NCI-H146 treated with DMSO at 0.1 percent for 48 hours (cell line): ENCODE measurements around the gene CA4.

Source experiments
- DNase-seq: peaks from one replicate; lab custom pipeline; 2025; ENCODE audit not compliant: unreplicated experiment; lab: John Stamatoyannopoulos, UW

Gene CA4

DNA sequence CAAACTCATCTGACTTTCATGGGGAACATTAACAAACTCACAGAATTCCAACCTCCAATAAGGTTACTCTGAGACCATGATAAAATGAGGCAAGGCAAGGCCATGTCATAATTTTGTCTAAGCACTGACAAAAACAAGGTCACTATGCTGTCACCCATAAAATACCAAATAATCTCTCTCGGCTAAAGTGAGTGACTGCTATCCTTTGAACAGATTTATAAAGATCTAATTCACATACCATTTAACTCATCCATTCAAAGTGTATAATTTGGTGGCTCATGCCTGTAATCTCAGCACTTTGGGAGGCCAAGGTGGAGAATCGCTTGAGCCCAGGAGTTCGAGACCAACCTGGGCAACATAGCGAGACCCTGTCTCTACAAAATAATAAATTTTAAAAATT is 20.6 kb upstream of the CA4 start:
- DNase-seq = no peak

DNA sequence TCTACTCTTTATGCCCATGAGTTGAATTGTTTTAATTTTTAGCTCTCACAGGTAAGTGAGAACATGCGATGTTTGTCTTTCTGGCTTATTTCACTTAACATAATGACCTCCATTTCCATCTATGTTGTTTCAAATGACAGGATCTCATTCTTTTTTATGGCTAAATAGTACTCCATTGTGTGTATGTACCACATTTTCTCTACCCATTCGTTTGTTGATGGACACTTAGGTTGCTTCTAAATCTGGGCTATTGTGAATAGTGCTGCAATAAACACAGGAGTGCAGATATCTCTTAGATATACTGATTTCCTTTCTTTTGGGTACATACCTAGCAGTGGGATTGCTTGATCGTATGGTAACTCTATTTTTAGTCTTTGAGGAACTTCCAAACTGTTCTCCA is 19.3 kb upstream of the CA4 start:
- DNase-seq = no peak

DNA sequence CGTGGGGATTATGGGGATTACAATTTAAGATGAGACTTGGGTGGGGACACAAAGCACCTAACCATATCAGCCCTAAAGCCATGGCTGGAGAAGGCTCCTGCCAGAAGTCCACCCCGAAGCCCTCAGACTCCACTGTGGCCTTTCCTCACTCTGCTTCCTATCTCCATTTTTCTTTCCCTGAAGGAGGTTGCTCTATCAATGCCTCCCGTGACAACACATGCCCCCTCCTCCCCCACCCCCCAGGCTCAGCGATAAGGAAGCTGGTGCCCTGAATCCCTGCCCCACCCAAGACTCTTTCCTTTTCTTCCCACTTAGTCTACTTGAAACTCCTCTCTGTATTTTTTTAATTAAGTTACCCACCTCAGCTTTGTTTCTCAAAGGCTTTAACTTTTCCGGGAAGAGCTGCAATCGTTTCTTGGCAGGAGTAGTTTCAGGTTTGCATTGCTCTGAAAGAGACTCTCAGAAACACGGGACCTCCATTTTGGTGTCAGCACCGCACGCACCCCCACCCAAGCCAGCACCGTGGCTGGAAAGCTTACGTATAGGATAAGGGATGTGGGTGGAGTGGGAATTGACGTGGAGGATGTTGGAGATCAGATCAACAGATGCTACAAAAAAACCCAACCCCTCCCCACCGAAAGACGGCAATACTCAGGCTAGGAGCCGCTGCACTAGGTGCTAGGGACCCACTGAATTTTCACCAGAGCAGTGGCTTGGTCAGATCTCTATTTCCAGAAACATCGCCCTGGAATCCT is 15.2 kb upstream of the CA4 start:
- no peak for DNase-seq

DNA sequence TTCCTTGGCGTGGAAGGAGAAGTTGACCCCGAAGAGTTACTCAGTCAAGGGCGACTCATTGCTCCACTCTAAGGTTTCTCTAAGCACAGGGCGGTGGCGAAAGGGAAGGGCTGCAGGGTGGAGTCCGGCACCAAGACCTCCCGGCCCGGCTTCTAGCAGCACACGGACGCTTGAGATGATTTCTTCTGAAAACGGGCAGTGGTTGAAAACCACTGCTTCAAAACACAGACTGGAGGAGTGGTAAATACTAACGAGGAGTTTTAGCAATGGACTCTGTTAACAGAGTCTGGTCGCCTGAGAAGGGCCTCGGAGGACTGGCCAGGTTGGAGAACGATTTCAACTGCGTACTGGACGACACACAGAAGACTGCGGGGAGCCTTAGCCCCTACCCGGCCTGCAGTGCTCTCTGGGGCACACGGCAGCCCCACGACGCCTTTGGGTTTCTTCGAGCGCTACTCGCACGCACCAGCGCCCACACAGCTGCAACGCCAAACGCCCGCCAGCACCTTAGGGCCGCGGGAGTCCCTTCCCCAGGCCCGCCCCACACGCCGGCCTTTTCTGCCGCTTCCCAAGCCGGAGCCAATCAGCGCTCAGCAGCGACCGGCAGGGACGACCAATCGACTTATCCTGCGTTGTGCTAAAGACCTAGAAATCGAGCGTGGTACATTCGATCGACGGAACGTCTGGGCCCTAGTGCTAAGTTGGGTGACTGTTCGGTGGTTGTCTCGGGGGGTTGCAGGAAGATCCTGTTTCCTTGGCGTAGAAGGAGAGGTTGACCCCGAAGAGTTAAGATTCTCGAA is 14.4 kb upstream of the CA4 start:
- DNase-seq = peak; percentile 43

DNA sequence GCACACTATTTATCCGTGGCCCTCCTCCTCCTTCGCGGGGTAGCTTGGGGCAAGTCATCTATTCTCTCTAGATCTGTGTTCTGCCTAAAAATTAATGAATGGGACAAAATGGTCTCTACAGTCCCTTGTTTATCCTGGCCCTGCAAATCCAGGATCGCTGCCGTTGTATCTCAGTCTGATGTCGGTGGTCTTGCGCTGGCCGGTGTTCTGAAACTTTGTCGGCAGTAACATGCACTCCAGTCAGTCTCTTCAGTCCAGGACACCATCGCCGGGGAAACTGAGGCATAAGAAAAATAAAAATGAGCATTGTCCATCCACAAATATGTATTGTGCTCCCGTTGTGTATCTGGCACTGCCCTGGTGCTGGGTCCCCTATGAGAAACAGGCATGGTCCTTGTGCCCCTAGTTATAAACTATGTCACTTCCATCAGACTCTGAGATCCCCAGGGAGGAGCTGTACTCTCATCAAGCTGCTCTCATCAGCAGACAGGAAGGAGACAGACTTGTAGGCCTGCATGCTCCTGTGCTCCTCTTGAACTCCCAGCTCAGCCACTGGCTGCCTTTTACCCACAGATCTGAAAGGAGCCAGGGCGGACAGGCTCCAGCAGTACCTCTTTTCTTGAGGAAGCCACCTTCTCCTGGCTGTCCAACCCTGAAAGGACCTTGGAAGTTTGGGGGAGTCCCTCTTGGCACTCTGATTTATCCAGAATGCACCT is 13.7 kb upstream of the CA4 start:
- no peak for DNase-seq

DNA sequence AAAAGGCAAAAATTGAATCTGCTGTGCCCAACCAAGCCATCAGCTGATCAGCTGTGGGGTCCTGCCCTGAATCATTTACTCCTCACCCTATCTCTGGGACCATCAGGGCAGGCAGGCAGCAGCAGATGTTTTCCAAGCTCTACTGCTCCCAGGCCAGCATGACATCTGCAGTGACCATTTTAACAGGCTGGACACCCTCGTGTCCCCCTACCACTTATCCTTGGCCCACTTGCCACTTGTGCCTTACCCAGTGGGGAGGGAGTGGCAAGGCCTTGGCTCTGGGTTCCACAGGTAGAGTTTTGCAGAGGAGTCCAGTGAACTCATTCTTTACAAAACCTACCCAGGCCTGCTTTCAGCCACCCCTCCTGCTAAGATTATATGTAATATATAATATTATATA is 12.0 kb upstream of the CA4 start:
- DNase-seq = no peak

DNA sequence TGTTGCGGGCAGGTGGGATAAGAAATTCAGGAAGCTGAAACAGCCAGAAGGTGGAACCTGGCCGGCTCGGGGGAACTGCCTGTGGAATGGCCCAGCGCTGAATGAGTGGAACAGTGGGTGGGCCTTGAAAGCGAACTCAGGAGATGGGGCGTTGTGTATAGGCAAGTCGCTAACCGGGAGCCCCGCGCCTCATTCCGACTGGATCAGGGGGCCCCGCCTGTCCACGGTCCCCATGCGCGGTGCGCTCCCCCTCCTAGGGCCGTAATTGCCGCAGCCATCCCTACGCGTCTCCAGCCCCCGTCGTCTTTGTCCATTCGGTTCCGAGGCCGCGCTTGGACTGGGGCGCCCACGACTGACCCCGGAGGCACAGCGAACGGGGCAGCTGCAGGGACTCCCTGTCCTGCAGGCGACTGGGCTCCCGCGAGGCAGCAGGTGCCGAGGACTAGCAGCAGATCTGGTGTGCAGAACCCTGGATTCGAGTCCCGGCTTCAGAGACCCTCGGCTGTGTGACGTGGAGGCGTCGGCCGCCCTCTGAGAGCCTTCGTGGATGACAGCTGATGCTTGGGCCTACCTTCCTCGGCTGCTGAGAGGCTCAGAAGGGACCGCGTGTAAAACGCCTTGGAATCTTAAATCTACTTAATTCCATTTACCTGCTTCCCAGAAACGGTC is 10.9 kb upstream of the CA4 start:
- no peak for DNase-seq

DNA sequence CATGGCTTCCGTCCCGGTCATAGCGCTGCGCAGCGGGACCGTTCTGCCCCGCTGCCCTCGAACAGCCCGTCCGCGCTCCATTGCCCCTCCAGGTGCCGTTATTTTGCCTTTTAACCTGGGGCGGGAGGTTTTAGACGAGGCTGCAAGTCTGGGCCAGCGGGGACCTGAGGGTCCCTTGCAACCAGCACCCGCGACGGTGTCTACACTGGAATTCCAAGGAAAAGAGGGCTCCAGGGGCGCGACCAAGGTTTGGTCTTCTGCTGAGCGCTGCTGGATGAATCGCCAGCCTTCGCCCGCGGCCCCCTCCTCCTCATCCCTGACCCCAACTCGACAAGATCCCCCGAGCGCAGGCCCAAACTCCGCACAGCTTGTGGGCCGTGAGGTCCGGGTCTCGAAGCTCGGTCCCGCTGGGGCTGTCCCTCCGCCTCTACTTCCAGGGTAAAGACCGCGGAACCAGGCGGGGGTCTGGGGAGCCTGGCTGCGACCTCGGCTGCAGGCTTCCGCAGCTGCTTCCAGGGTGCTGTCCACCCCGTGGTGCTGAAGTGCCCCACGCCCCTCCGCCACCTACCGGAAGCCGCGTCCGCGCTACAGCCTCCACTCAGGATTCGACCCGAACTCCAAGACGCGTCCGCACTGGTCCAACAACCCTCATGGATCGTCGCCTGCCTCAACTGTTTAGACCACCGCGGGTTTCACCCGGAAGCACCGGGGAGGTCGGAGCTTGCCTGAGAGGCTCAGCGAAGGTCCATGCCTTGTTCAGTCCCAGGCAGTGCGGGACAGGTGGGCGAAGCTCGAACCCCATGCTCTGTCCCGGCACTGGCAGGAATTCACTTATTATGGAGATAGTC is 10.1 kb upstream of the CA4 start:
- DNase-seq = no peak

DNA sequence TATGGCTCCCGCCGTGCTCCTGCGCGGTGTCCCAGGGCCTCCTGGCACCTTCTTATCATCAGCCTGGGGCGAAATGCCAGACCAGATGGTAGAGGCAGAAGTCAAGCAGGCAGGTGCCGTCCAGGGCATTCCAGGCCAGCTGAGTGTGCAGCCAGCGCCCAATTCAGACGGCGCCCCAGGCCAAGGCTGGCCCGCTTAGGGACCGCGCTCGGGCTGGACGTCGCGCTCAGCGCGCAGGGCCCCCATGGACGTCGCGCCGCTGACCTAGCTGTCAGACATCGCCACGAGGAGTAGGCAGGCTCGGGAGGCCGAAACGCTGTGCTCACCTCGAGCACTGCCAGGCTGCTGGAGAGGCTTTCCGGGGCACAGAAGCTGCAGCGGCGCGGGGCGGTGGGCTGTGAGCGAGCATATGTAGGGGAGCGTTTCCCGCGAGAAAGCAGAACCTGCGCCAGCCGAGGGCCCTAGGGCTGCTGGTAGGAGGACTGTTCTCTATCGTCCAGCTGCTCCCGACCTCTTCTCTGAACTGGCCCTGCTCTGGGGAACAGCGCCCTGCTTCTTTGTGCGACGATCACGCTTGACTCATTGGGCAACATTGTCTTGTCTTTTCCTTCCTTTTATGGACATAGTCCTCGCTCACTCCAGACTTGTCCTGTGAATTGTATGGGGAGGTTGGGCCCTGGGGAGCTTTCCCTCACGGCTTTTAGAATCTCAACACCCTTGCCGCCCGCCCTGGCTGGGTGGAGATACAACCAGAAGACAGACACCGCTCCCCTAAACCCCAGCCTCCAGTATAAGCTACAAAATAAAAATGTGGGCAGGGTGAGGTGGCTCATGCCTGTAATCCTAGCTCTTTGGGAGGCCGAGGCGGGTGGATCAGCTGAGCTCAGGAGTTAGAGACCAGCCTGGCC is 8.4 kb upstream of the CA4 start:
- DNase-seq = no peak

DNA sequence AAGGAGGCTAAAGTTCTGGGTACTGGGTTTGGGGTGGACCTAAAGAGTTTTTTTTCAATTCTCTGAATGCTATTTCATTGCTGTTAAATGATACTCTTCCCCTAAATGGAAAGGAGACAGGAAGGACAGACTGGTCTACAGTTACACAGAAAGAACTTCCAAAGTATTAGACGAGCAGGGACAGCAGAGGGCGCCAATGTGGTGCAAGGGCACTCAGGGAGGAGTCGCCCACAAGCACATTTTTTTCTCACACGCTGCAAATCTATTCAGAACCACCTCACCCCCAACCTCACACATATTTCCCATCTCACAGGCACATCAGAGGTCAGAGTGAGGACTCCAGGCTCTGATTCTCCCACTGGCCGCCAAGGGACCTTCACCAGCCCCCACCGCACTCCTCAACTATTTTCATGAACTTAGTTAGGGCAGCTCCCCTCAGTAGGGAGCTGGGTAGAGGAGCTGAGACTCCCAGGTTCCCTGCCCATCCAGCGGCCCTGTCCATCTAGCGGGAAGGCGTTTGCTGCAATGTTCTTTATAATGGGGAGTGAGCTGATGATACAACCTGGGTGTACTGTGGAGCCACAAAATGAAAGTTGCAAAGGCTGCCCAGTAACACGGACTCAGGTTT is 6.8 kb upstream of the CA4 start:
- peak; percentile 84 for DNase-seq

DNA sequence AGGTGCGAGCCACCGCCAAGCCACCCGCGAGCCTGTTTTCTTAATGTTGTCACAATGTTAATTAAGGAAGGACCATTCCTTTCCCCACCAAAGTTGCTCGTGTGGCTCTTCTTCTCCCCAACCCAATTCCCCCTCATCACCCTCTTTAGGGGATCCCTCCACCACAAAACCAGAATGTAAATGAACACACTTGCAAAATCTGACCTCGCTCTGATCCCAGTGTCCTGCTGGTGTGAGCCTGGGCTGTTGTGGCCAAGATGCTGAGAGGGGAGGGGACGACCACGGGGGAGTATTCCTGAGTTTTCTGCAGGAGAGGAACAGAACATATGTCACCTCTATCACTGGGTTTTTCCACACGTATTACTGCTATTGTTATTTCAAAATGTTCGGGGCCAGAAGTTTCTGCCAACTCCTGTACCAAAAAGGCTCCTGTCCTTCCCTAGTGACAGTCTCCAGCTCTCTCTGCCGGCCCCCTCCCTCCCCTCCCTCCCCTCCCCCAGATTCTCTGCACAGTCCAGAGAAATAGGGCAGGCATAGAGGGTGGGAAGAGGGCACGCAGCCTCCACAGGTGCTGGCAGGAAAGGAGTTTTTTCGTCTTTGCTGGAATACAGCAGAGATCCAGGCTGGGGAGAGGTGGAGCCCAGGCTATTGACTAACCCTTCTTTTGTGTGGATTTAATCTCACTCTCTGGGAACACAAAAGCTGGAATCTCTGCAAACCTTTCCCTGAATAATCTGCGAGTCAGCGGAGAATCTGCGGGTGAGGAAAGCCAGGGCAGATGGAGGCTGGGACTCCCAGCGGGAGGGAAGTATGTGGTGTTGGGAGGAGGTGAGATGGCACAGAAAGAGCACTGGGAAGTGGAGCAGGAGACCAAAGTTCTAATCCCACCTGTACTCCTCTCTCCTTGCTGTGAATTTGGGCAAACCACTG is 4.5 kb upstream of the CA4 start:
- peak; percentile 27 for DNase-seq

DNA sequence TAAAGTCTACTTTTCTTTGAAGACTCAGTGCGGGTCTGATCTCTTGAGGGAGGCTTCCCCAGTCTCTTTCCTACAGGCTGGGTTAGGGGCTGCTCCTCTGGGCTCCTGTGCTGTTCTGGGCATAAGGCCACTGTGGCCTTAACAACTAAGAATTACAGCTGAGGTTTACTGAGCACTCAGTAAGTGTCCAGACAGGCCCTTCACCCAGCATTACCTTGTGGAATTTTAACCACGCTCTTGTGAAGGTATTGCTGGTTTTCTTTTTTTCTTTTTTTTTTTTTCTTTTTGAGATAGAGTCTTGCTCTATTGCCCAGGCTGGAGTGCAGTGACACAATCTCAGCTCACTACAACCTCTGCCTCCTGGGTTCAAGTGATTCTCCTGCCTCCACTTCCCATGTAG is 3.6 kb upstream of the CA4 start:
- DNase-seq = no peak

DNA sequence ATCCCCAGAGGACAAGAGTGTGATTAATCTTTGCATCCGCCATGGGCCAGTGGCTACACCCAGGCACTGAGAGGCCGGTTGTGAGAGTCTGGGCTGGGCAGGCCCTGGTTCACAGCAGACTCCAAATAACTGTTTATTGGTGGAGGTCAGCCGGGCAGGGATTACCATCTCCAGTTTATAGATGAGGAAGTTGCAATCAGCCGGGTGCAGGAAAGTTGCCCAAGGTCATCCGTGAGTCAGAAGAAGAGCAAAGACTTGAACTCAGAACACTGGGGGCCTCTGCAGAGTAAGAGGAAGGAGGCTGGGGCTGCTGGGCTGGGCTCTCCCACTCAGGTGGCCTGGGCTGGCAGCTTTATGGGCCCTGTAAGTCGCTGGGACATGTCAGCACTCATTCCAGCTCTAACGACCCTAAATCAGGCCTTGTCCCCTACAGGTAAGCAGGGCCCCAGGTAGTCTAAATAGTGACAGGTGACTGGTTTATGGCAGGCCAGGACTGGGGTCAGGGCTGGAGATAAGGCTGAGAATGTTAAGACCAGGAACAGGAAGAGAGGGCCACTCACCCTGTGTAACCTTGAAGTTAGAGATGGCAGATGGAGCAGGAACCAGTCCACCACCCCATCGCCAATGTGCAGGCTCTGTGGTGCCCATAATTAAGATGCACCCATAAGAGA is 2.1 kb upstream of the CA4 start:
- no peak for DNase-seq

DNA sequence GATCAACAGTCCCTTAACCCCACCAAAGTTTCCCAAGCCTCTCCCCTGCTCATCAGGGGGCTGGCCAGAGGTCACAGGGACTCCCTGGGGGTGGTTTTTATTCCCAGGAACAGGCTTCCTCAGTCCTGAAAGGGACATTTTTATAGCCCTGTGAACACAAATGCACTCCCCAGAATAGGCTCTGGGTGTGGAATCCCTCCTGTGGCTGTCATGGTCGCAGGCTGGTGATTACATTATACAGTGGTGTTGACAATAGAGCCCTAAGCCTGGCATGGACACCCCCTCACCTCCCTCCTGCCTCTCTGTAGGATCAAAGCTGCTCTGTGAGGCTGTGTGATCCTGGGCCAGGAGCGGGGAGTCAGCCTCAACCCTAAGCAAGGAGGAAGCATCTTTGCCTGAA is 1.4 kb upstream of the CA4 start:
- DNase-seq = no peak

DNA sequence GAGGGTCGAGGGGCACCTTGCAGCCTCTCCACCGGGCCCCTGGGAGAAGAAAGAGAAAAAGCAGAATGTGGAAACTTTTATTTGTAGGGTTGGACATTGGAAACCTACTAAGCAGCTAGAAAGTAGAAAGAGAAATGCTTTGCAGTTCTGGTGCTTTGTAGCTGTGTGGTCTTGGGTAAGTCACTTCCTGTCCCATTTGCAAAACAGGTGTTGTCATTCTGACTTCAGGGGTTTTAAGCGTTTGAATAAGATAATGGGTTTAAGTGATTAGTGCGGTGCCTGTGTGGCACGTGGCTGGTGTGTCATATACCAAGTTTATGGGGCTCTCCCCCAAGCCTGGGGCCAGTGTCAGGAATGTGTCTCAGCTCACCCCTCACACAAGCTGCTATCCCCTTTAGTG is 1.6 kb downstream of the CA4 start:
- DNase-seq = no peak

DNA sequence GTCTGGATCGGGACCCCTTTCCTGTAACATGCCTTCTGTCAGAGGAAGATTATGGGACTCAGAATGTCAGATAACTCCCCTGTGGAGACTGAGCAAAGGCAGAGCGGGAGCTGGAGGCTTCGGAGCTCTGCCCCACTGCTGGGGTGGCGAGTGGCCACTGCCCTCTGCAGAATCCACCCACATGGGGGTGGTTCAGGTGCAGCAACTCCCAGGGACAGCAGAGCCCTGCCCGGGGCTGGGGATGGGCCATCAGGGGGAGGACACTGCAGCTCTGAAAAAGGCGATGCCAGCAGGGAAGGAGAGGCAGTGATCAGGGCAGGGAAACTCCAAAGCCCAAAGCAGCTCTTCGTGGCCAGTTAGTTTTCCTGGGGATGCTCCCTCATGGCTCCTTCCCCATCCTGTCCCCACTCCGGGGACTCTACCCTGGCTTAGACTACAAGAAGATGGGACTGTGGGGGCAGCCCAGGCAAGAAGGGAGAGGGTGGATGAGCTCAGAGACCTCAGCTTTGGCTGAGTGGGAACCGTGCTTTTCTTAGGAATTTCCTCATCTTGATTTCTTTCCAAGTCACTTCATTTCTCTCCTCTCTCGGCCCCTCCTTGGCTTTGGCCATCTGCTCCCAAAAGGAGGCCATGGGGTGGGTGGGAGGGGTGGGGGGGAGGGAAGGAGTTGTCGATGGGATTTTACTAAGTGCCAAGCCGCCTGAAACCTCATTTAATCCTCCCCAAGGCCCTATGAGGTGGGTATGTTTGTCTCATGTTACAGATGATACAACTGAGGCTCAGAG is 4.0 kb downstream of the CA4 start:
- no peak for DNase-seq
